GM23338 (cell line): Measurements from ENCODE around the gene UBXN1. TPM values are rescaled to one million over a fixed set of nuclear protein-coding genes. Genes with fewer than 3 reads are reported as not detected.

Source experiments
- ATAC-seq: fragments of 200-7000 bp; cut with Tn5 transposase; 3 replicates; pipeline ENCODE4 v1.9.1; 2020
- DNase-seq: peaks from one replicate; pipeline ENCODE4 v3.0.0-alpha.2; 2015; ENCODE audit warnings: low spot score
- H2AFZ ChIP-seq: fragments of 200-600 bp; sonication (generic); 2 replicates; pipeline ENCODE4 v1.8.0; 2016; ENCODE audit warnings: antibody characterized with exemption, mild to moderate bottlenecking, moderate library complexity
- H3F3A ChIP-seq: fragments of 200-600 bp; sonication (generic); replicated peaks from 2 replicates; pipeline ENCODE4 v1.8.0; 2017; ENCODE audit warnings: antibody characterized with exemption, mixed run types, low read depth
- H3K27ac ChIP-seq: fragments of 200-600 bp; sonication (generic); 2 replicates; pipeline ENCODE4 v1.6.1; 2016; ENCODE audit warnings: low read depth
- H3K27me3 ChIP-seq: fragments of 200-600 bp; sonication (generic); 2 replicates; pipeline ENCODE4 v1.8.0; 2016; ENCODE audit warnings: mild to moderate bottlenecking, mixed run types, moderate library complexity; ENCODE audit not compliant: insufficient read depth
- H3K36me3 ChIP-seq: fragments of 200-600 bp; sonication (generic); 2 replicates; pipeline ENCODE4 v1.8.0; 2016; ENCODE audit warnings: mild to moderate bottlenecking; ENCODE audit not compliant: insufficient read depth
- H3K4me1 ChIP-seq: fragments of 200-600 bp; sonication (generic); 2 replicates; pipeline ENCODE4 v1.8.0; 2016; ENCODE audit warnings: mild to moderate bottlenecking, moderate library complexity; ENCODE audit not compliant: insufficient read depth
- H3K4me2 ChIP-seq: fragments of 200-600 bp; sonication (generic); 2 replicates; pipeline ENCODE4 v1.7.1; 2017; ENCODE audit warnings: mixed run types
- H3K4me3 ChIP-seq: fragments of 200-600 bp; sonication (generic); 2 replicates; pipeline ENCODE4 v1.6.1; 2016; ENCODE audit warnings: mixed run types
- H3K79me2 ChIP-seq: fragments of 200-600 bp; sonication (generic); replicated peaks from 2 replicates; pipeline ENCODE4 v1.8.0; 2017; ENCODE audit warnings: mild to moderate bottlenecking; ENCODE audit not compliant: insufficient read depth
- H3K9me2 ChIP-seq: fragments of 200-600 bp; sonication (generic); 2 replicates; pipeline ENCODE4 v1.8.0; 2017; ENCODE audit not compliant: insufficient read depth
- H4K20me1 ChIP-seq: fragments of 200-600 bp; sonication (generic); replicated peaks from 2 replicates; pipeline ENCODE4 v1.8.0; 2017; ENCODE audit warnings: mild to moderate bottlenecking; ENCODE audit not compliant: insufficient read depth
- H3K27ac Mint-ChIP-seq: 2 replicates; pipeline ENCODE4 v1.8.0; 2020; ENCODE audit warnings: inconsistent platforms, mild to moderate bottlenecking, moderate library complexity, mixed read lengths
- H3K27me3 Mint-ChIP-seq: 3 replicates; pipeline ENCODE4 v1.8.0; 2022; ENCODE audit warnings: low read depth, mild to moderate bottlenecking, moderate library complexity, mixed read lengths, inconsistent platforms; ENCODE audit not compliant: insufficient read depth, poor library complexity
- H3K36me3 Mint-ChIP-seq: 3 replicates; pipeline ENCODE4 v1.8.0; 2021; ENCODE audit warnings: low read depth, mild to moderate bottlenecking, inconsistent platforms, moderate library complexity, mixed read lengths
- H3K4me1 Mint-ChIP-seq: 3 replicates; pipeline ENCODE4 v1.8.0; 2020; ENCODE audit warnings: mild to moderate bottlenecking, inconsistent platforms, mixed read lengths
- H3K4me3 Mint-ChIP-seq: 3 replicates; pipeline ENCODE4 v1.8.0; 2021; ENCODE audit warnings: moderate library complexity, mild to moderate bottlenecking, inconsistent platforms, mixed read lengths
- H3K9me3 Mint-ChIP-seq: 3 replicates; pipeline ENCODE4 v1.8.0; 2020; ENCODE audit warnings: moderate library complexity, mild to moderate bottlenecking, inconsistent platforms, mixed read lengths
- CREB1 ChIP-seq: fragments of 250-450 bp; sonication (Bioruptor Pico); IDR thresholded peaks from 2 replicates; pipeline ENCODE4 v1.5.0; 2020; ENCODE audit warnings: low read depth, mild to moderate bottlenecking, moderate library complexity
- ETS1 ChIP-seq: IDR thresholded peaks from 2 replicates; pipeline ENCODE4 v1.6.1; 2016; ENCODE audit warnings: antibody characterized with exemption
- EZH2 ChIP-seq: fragments of 200-600 bp; sonication (generic); IDR thresholded peaks from one replicate; pipeline ENCODE4 v1.8.0; 2017; ENCODE audit warnings: antibody characterized with exemption, mild to moderate bottlenecking, low read depth; ENCODE audit not compliant: unreplicated experiment
- EZH2phosphoT487 ChIP-seq: fragments of 200-600 bp; sonication (generic); IDR thresholded peaks from one replicate; pipeline ENCODE4 v1.8.1; 2018; ENCODE audit warnings: antibody characterized with exemption; ENCODE audit not compliant: unreplicated experiment
- POLR2AphosphoS5 ChIP-seq: IDR thresholded peaks from 2 replicates; pipeline ENCODE4 v1.6.1; 2016; ENCODE audit warnings: antibody characterized with exemption, low read depth
- ZNF114 ChIP-seq: fragments of 250-450 bp; sonication (Bioruptor Pico); IDR thresholded peaks from 2 replicates; pipeline ENCODE4 v1.5.0; 2020; ENCODE audit warnings: mild to moderate bottlenecking, moderate library complexity
- ZNF462 ChIP-seq: fragments of 250-450 bp; sonication (Bioruptor Pico); IDR thresholded peaks from 2 replicates; pipeline ENCODE4 v1.5.0; 2020; ENCODE audit warnings: mild to moderate bottlenecking, moderate library complexity
- polyA plus RNA-seq: library from polyadenylated mRNA; unstranded; fragments of >200 nt; fragmentation: Nextera tagmentation; extraction: Ambion mirVana; gene quantifications from 2 replicates; pipeline ENCODE4 v1.2.1, GENCODE V29; 2016
- total RNA-seq: library from RNA; depleted of rRNA; stranded (reverse); fragments of >200 nt; shearing (Covaris generic); gene quantifications from 2 replicates; pipeline ENCODE4 v1.2.3, GENCODE V29; 2014

Gene UBXN1
- total and polyA plus RNA-seq, 2 experiments from 2014 or later, result 126 to 132 TPM

GRCh38 chr11:62673196-62673525, 5.7 kb downstream of the UBXN1 start (continued):
- TF ChIP-seq EZH2phosphoT487, result no peak

GRCh38 chr11:62671608-62672389, 7.1 kb downstream of the UBXN1 start, which contains the start of the genes LBHD1 and UQCC3:
TSS of gene LBHD1 (minus strand) at chr11:62672267. CDS start at chr11:62670031, 2,236 bp downstream.
TSS of gene UQCC3 (plus strand) at chr11:62671673. CDS start at chr11:62671746, 73 bp downstream.
- H3K9me2 ChIP-seq, result no peaks in the 10 kb centered on the region
- H3K27ac Mint-ChIP-seq, result peak within 1 kb of the TSS; percentile 98
- H3K4me3 Mint-ChIP-seq, result peak within 1 kb of the TSS; percentile 90
- peaks cover 17% of the 10 kb centered on the region for H3K27me3 Mint-ChIP-seq
- H3F3A ChIP-seq, result peaks cover 44% of the 10 kb centered on the region
- H3K4me3 ChIP-seq, result peak within 1 kb of the TSS; percentile 98
- H3K4me1 ChIP-seq, result peaks cover 24% of the 10 kb centered on the region; the same call in 1 of the 2 replicates
- ATAC-seq, result peak; percentile 84
- H3K36me3 ChIP-seq, result peaks cover 7% of the 10 kb centered on the region
- H3K4me1 Mint-ChIP-seq, result peaks cover 11% of the 10 kb centered on the region
- no peaks in the 10 kb centered on the region; the same call in 1 of the 3 replicates for H3K9me3 Mint-ChIP-seq
- DNase-seq, result peak; percentile 97
- peak within 1 kb of the TSS; percentile 98 for H2AFZ ChIP-seq
- H3K36me3 Mint-ChIP-seq, result peaks cover 53% of the 10 kb centered on the region
- peak within 1 kb of the TSS; percentile 93 for H3K4me2 ChIP-seq
- peaks cover 12% of the 10 kb centered on the region for H4K20me1 ChIP-seq
- no peak for TF ChIP-seq ZNF114 (CRISPR knock-in tag)
- TF ChIP-seq ETS1, result peak; percentile 84
- peak; percentile 84 for TF ChIP-seq POLR2AphosphoS5
- no peak for TF ChIP-seq EZH2
- TF ChIP-seq CREB1 (CRISPR knock-in tag), result peak; percentile 37; the same call in 1 of the 2 replicates
- TF ChIP-seq ZNF462, result no peak
- H3K79me2 ChIP-seq, result peaks cover 34% of the 10 kb centered on the region
- no peaks in the 10 kb centered on the region for H3K27me3 ChIP-seq
- peak within 1 kb of the TSS; percentile 92 for H3K27ac ChIP-seq
